OCI-LY7 (cell line): ENCODE data around the gene SKOR2. TPM values are rescaled to one million over a fixed set of nuclear protein-coding genes. Genes with fewer than 3 reads are reported as not detected.

ENCODE experiments used
- Bru-seq: library from RNA; stranded (reverse); fragments of 400-500 nt; gene quantifications from one replicate; lab custom pipeline; 2021; lab: Mats Ljungman, UMichigan
- BruChase-seq, 2 experiments: library from RNA; stranded (reverse); fragments of 400-500 nt; gene quantifications; one replicate each; lab custom pipeline; 2021; lab: Mats Ljungman, UMichigan
- BruUV-seq: library from RNA; stranded (reverse); fragments of 400-500 nt; replicated peaks from 2 replicates; lab custom pipeline; 2021; lab: Mats Ljungman, UMichigan
- CTCF ChIA-PET: fragments of 300-600 bp; sonication (Branson Sonifier 250); formaldehyde crosslinking; loops from one replicate; lab custom pipeline; 2022; ENCODE audit warnings: antibody characterized with exemption; ENCODE audit not compliant: unreplicated experiment; lab: Charles Lee
- POLR2A ChIA-PET: fragments of 300-600 bp; sonication (Branson Sonifier 250); formaldehyde crosslinking; loops from one replicate; lab custom pipeline; 2022; ENCODE audit warnings: antibody characterized with exemption; lab: Charles Lee
- DNase-seq: peaks from one replicate; pipeline ENCODE4 v3.0.0-alpha.2; 2015; ENCODE audit warnings: low spot score
- H2AFZ ChIP-seq: fragments of 200-600 bp; sonication (generic), shearing (Covaris generic); 2 replicates; pipeline ENCODE4 v1.6.1; 2014; ENCODE audit warnings: mild to moderate bottlenecking, antibody characterized with exemption, low read length, moderate library complexity
- H3K27ac ChIP-seq: fragments of 200-600 bp; sonication (generic); 2 replicates; pipeline ENCODE4 v1.5.1; 2014; ENCODE audit warnings: mixed run types, low read depth, mild to moderate bottlenecking, moderate library complexity, low read length, inconsistent platforms; ENCODE audit not compliant: poor library complexity, severe bottlenecking
- H3K36me3 ChIP-seq: fragments of 200-600 bp; sonication (generic); 2 replicates; pipeline ENCODE4 v1.6.1; 2014; ENCODE audit warnings: mild to moderate bottlenecking, antibody characterized with exemption, low read length, moderate library complexity, mixed read lengths; ENCODE audit not compliant: insufficient read depth
- H3K4me1 ChIP-seq: fragments of 200-600 bp; sonication (generic); 2 replicates; pipeline ENCODE4 v1.5.1; 2014; ENCODE audit warnings: mild to moderate bottlenecking, low read length; ENCODE audit not compliant: insufficient read depth, poor library complexity, severe bottlenecking
- H3K4me2 ChIP-seq: fragments of 200-600 bp; sonication (generic); 2 replicates; pipeline ENCODE4 v1.6.1; 2014; ENCODE audit warnings: mild to moderate bottlenecking, low read length
- H3K4me3 ChIP-seq: fragments of 200-600 bp; sonication (generic); 2 replicates; pipeline ENCODE4 v1.5.1; 2014; ENCODE audit warnings: mild to moderate bottlenecking, low read depth, low read length; ENCODE audit not compliant: poor library complexity, severe bottlenecking
- H3K79me2 ChIP-seq: fragments of 200-600 bp; sonication (generic); 2 replicates; pipeline ENCODE4 v1.6.1; 2016; ENCODE audit warnings: low read depth, mild to moderate bottlenecking, low read length, moderate library complexity, mixed read lengths; ENCODE audit not compliant: insufficient read depth
- H3K9me2 ChIP-seq: fragments of 200-600 bp; sonication (generic); 2 replicates; pipeline ENCODE4 v1.6.1; 2016; ENCODE audit warnings: mild to moderate bottlenecking, low read length, mixed read lengths; ENCODE audit not compliant: insufficient read depth
- H3K9me3 ChIP-seq: fragments of 200-600 bp; sonication (generic); 2 replicates; pipeline ENCODE4 v1.6.1; 2014; ENCODE audit warnings: mild to moderate bottlenecking, mixed run types, low read length, mixed read lengths
- H4K20me1 ChIP-seq: fragments of 200-600 bp; sonication (generic); 2 replicates; pipeline ENCODE4 v1.6.1; 2014; ENCODE audit warnings: mild to moderate bottlenecking, antibody characterized with exemption, low read length, moderate library complexity, mixed read lengths; ENCODE audit not compliant: insufficient read depth
- CTCF ChIP-seq: fragments of 200-600 bp; sonication (generic); conservative IDR thresholded peaks from 2 replicates; pipeline ENCODE4 v1.5.1; 2014; ENCODE audit warnings: mild to moderate bottlenecking, antibody characterized with exemption, low read length, moderate library complexity, mixed read lengths
- EZH2phosphoT487 ChIP-seq: fragments of 200-600 bp; sonication (generic); IDR thresholded peaks from 2 replicates; pipeline ENCODE4 v1.6.1; 2018; ENCODE audit warnings: low read depth, borderline replicate concordance, mild to moderate bottlenecking, mixed run types, antibody characterized with exemption, low read length, moderate library complexity, mixed read lengths
- intact Hi-C: fragments of 100-400 bp; cut with micrococcal nuclease; formaldehyde crosslinking; loops from one replicate; pipeline ENCODE4 v1.10.0; 2022; ENCODE audit not compliant: unreplicated experiment
- long read RNA-seq: library from polyadenylated mRNA; stranded (forward); transcript quantifications from one replicate; pipeline ENCODE4 v2.0.0, GENCODE V29; 2022
- total RNA-seq, 2 experiments: library from RNA; depleted of rRNA in 1 of 2; stranded (reverse); fragments of >200 nt in 1 of 2; shearing (Covaris generic) in 1 of 2; gene quantifications; 2 replicates each; pipeline ENCODE4 v1.2.3, GENCODE V29; 2014 to 2022

Gene SKOR2
- not detected in 2 replicates for total RNA-seq (2014; rRNA removed; shearing (Covaris generic))
- total RNA-seq (2022), result not detected in 2 replicates
- Bru-seq, nascent RNA, result not detected
- BruChase-seq, experiment 1, labeled RNA remaining after a 6-hour chase, result not detected
- not detected for BruChase-seq, experiment 2, labeled RNA remaining after a 2-hour chase
- long read RNA-seq, result 0 reads

- Histone ChIP-seq H3K4me1 (no peaks in the 10 kb centered on the region), H3K79me2 (no peaks in the 10 kb centered on the region), H3K27ac (no peak within 1 kb of the TSS), H3K9me2 (no peaks in the 10 kb centered on the region), H3K4me2 (no peak within 1 kb of the TSS), H3K9me3 (no peaks in the 10 kb centered on the region), H2AFZ (no peak within 1 kb of the TSS), H4K20me1 (no peaks in the 10 kb centered on the region), H3K4me3 (no peak within 1 kb of the TSS), H3K36me3 (no peaks in the 10 kb centered on the region)
- intact Hi-C loops, result no loop called here
- CTCF ChIA-PET, result no interaction called here
- BruUV-seq, result no TSS peak
- POLR2A ChIA-PET, result no interaction called here
- TF ChIP-seq EZH2phosphoT487 (no peak), CTCF (no peak)
- no peak for DNase-seq
These were observed at the start of gene SKOR2 for GRCh38 chr18:47251289-47252120. TSS of gene SKOR2 (minus strand) at chr18:47251660. CDS start at chr18:47249183, 2,477 bp downstream.

- Histone ChIP-seq H3K4me2 (no peak overlapping the region), H2AFZ (no peak overlapping the region), H3K9me2 (no peaks in the 10 kb centered on the region), H3K36me3 (no peaks in the 10 kb centered on the region), H3K79me2 (no peaks in the 10 kb centered on the region), H3K27ac (no peak overlapping the region), H4K20me1 (no peaks in the 10 kb centered on the region), H3K9me3 (no peaks in the 10 kb centered on the region), H3K4me1 (no peaks in the 10 kb centered on the region), H3K4me3 (no peak overlapping the region)
- ChIA-PET POLR2A (no interaction called here), CTCF (no interaction called here)
- TF ChIP-seq CTCF, result no peak
- no peak for TF ChIP-seq EZH2phosphoT487
- BruUV-seq, result no TSS peak
- no peak for DNase-seq
- intact Hi-C loops, result no loop called here
These were observed 45.0 kb upstream of the SKOR2 start for GRCh38 chr18:47296462-47296861.

- H3K4me3 ChIP-seq, result no peak overlapping the region
- H4K20me1 ChIP-seq, result no peaks in the 10 kb centered on the region
- no peaks in the 10 kb centered on the region for H3K9me3 ChIP-seq
- no peaks in the 10 kb centered on the region for H3K36me3 ChIP-seq
- no peak for DNase-seq
- POLR2A ChIA-PET, result no interaction called here
- no peaks in the 10 kb centered on the region for H3K79me2 ChIP-seq
- CTCF ChIA-PET, result no interaction called here
- no peak for TF ChIP-seq EZH2phosphoT487
- TF ChIP-seq CTCF, result no peak
- no peaks in the 10 kb centered on the region for H3K4me1 ChIP-seq
- no peaks in the 10 kb centered on the region for H3K9me2 ChIP-seq
- H3K4me2 ChIP-seq, result no peak overlapping the region
- no TSS peak for BruUV-seq
- H2AFZ ChIP-seq, result no peak overlapping the region
- no peak overlapping the region for H3K27ac ChIP-seq
- intact Hi-C loops, result no loop called here
These were observed 43.3 kb upstream of the SKOR2 start for GRCh38 chr18:47294801-47295200.
